GM08714 (cell line): ENCODE results near the gene TET1.
"Not testable (repeated sequence)": the region's sequence is repeated elsewhere in the genome, so short reads cannot be mapped to it uniquely, and the experiment has no call there.

Experiments used
- H3K4me3 ChIP-seq: fragments of 200-500 bp; sonication (Bioruptor generic); 2 replicates; pipeline ENCODE4 v1.5.1; 2014; ENCODE audit warnings: mild to moderate bottlenecking, low read length, inconsistent platforms
- ZNF274 ChIP-seq: IDR thresholded peaks from 2 replicates; pipeline ENCODE4 v1.6.1; 2012; ENCODE audit warnings: mild to moderate bottlenecking, low read depth, low read length

Gene TET1

GRCh38 chr10:68684413-68684812 is 124.3 kb downstream of the TET1 start:
- no peak for TF ChIP-seq ZNF274
- no peak overlapping the region for H3K4me3 ChIP-seq

- TF ChIP-seq ZNF274 = no peak
- H3K4me3 ChIP-seq = no peak overlapping the region
These were observed 135.9 kb downstream of the TET1 start for GRCh38 chr10:68696018-68696417.

GRCh38 chr10:68697106-68697505 is 137.0 kb downstream of the TET1 start:
- no peak for TF ChIP-seq ZNF274
- H3K4me3 ChIP-seq = no peak overlapping the region

GRCh38 chr10:68700197-68700596 is 140.1 kb downstream of the TET1 start:
- H3K4me3 ChIP-seq = no peak overlapping the region
- no peak for TF ChIP-seq ZNF274

GRCh38 chr10:68705548-68705947 is 145.4 kb downstream of the TET1 start:
- no peak for TF ChIP-seq ZNF274
- H3K4me3 ChIP-seq = no peak overlapping the region

- H3K4me3 ChIP-seq = not testable (repeated sequence)
These were observed 148.8 kb downstream of the TET1 start for GRCh38 chr10:68708987-68709386.

- not testable (repeated sequence) for H3K4me3 ChIP-seq
These were observed 152.9 kb downstream of the TET1 start for GRCh38 chr10:68713065-68713464.

- no peak overlapping the region for H3K4me3 ChIP-seq
- no peak for TF ChIP-seq ZNF274
These were observed 157.3 kb downstream of the TET1 start for GRCh38 chr10:68717435-68717834.

- H3K4me3 ChIP-seq = peak within 1 kb of the TSS; percentile 94
- no peak for TF ChIP-seq ZNF274
These were observed 160.9 kb downstream of the TET1 start, which contains the start of gene CCAR1 for GRCh38 chr10:68720793-68721672. CCAR1 (plus strand) TSS chr10:68721239; CDS start chr10:68722505, 1,266 bp downstream.

GRCh38 chr10:68721673-68722335 is 161.7 kb downstream of the TET1 start:
- TF ChIP-seq ZNF274 = no peak

GRCh38 chr10:68725016-68725415 is 164.9 kb downstream of the TET1 start:
- TF ChIP-seq ZNF274 = no peak
- H3K4me3 ChIP-seq = no peak overlapping the region

More at GRCh38 chr10:68721673-68722335, 161.7 kb downstream of the TET1 start:
- H3K4me3 ChIP-seq = peak overlapping the region; percentile 94

- no peak overlapping the region for H3K4me3 ChIP-seq
- TF ChIP-seq ZNF274 = no peak
These were observed 167.0 kb downstream of the TET1 start for GRCh38 chr10:68727146-68727545.

GRCh38 chr10:68732651-68733050 is 172.5 kb downstream of the TET1 start:
- H3K4me3 ChIP-seq = no peak overlapping the region
- TF ChIP-seq ZNF274 = no peak

- no peak overlapping the region for H3K4me3 ChIP-seq
- TF ChIP-seq ZNF274 = no peak
These were observed 174.2 kb downstream of the TET1 start for GRCh38 chr10:68734349-68734748.

- no peak for TF ChIP-seq ZNF274
- H3K4me3 ChIP-seq = no peak overlapping the region
These were observed 175.0 kb downstream of the TET1 start for GRCh38 chr10:68735119-68735518.

GRCh38 chr10:68735739-68736138 is 175.6 kb downstream of the TET1 start:
- H3K4me3 ChIP-seq = not testable (repeated sequence)

GRCh38 chr10:68740676-68741075 is 180.5 kb downstream of the TET1 start:
- not testable (repeated sequence) for H3K4me3 ChIP-seq
